Measurements from ENCODE around the gene KNDC1.

- TF ChIP-seq CTCF (IDR thresholded peaks at IDR 0.05) (no peak), POLR2A (IDR thresholded peaks at IDR 0.05; ENCODE audit: low read depth) (no peak), POLR2AphosphoS5 (IDR thresholded peaks at IDR 0.05) (no peak)
These were observed 103.7 kb downstream of the KNDC1 start for GRCh38 chr10:133263674-133264073.

Measured in esophagus muscularis mucosa (tissue), 3 donors.